ENCODE results near the gene ZNF223. TPM values are rescaled to one million over a fixed set of nuclear protein-coding genes. Genes with fewer than 3 reads are reported as not detected.

The ZNF223 gene
- total and polyA plus RNA-seq, 9 of the 15 experiments (the other 6 are each of a cell fraction or from before 2014, with no cell fraction given) = 0.21 to 1.8 (median 0.71) TPM

DNA sequence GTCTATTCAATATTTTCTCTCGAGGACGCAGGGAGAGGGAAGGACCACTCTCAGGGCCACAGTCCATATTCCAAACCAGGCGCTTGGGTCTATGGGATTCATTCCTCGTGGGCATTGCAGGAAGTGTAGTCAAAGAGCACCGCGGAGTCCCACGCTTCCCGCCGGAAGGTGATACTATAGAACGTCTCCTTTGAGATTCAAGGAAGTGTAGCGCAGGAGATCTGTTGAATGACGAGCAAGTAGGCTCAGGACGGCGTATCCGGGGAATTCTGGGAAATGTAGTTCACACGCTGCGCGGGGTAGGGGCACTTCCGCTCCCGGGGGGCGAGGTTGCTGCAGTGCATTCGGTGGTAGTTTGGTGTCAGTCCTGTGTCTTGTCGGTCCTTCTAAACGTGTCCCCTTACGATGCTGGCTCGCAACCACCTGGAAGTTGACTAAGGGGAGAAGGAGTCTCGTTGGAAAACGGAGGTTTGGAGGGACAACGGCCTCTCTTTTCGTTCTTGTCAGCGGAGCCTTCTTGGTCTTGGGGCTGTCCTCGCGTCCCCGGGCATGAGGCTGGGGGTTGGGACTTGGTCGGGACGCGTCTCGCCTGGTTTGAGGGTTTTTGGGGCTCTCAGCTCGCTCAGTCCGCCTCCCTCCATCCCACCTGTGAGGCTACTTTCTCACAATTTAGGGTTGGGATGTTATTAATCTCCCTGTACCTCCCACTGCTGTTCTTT, 20.1 kb downstream of the ZNF223 start, which contains the start of gene ZNF284 (continued):
- TF ChIP-seq, protein P1, sequence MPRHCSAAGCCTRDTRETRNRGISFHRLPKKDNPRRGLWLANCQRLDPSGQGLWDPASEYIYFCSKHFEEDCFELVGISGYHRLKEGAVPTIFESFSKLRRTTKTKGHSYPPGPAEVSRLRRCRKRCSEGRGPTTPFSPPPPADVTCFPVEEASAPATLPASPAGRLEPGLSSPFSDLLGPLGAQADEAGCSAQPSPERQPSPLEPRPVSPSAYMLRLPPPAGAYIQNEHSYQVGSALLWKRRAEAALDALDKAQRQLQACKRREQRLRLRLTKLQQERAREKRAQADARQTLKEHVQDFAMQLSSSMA (CRISPR knock-in tag; IDR thresholded peaks at IDR 0.05) = no peak
- TF ChIP-seq TAL1 (IDR thresholded peaks at IDR 0.05) (no peak), ARNT (IDR thresholded peaks at IDR 0.05) (no peak), GABPA (tag; conservative IDR thresholded peaks at IDR 0.05; ENCODE audit: low read depth) (peak; percentile 95), ZFX (CRISPR knock-in tag; IDR thresholded peaks at IDR 0.05) (no peak), ZNF174 (CRISPR knock-in tag; IDR thresholded peaks at IDR 0.05) (no peak), RFX5 (IDR thresholded peaks at IDR 0.05; ENCODE audit: low read depth, low read length) (no peak), RBM25 (IDR thresholded peaks at IDR 0.05; ENCODE audit: low read depth, low read length, severe bottlenecking) (no peak), XRCC4 (IDR thresholded peaks at IDR 0.05; ENCODE audit: extremely low read depth, insufficient read depth, insufficient read length) (no peak), NCOA4 (IDR thresholded peaks at IDR 0.05; ENCODE audit: partially characterized antibody) (no peak), ZNF143 (CRISPR knock-in tag; IDR thresholded peaks at IDR 0.05) (peak; percentile 89), TBP (optimal IDR thresholded peaks at IDR 0.05; ENCODE audit: low read depth, low read length) (no peak), RBM14 (IDR thresholded peaks at IDR 0.05; ENCODE audit: borderline replicate concordance, insufficient read depth, low read depth, low read length) (no peak), POLR2AphosphoS2 (IDR thresholded peaks at IDR 0.05; ENCODE audit: low read length) (no peak), BHLHE40 (IDR thresholded peaks at IDR 0.05; ENCODE audit: low read length) (no peak)
- TF ChIP-seq, protein P2, sequence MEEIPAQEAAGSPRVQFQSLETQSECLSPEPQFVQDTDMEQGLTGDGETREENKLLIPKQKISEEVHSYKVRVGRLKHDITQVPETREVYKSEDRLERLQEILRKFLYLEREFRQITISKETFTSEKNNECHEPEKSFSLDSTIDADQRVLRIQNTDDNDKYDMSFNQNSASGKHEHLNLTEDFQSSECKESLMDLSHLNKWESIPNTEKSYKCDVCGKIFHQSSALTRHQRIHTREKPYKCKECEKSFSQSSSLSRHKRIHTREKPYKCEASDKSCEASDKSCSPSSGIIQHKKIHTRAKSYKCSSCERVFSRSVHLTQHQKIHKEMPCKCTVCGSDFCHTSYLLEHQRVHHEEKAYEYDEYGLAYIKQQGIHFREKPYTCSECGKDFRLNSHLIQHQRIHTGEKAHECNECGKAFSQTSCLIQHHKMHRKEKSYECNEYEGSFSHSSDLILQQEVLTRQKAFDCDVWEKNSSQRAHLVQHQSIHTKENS (CRISPR knock-in tag; IDR thresholded peaks at IDR 0.05) = no peak
- TF ChIP-seq, protein P3, sequence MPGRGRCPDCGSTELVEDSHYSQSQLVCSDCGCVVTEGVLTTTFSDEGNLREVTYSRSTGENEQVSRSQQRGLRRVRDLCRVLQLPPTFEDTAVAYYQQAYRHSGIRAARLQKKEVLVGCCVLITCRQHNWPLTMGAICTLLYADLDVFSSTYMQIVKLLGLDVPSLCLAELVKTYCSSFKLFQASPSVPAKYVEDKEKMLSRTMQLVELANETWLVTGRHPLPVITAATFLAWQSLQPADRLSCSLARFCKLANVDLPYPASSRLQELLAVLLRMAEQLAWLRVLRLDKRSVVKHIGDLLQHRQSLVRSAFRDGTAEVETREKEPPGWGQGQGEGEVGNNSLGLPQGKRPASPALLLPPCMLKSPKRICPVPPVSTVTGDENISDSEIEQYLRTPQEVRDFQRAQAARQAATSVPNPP (IDR thresholded peaks at IDR 0.05; ENCODE audit: borderline replicate concordance, insufficient read depth, insufficient read length) = no peak
- TF ChIP-seq, protein P4, sequence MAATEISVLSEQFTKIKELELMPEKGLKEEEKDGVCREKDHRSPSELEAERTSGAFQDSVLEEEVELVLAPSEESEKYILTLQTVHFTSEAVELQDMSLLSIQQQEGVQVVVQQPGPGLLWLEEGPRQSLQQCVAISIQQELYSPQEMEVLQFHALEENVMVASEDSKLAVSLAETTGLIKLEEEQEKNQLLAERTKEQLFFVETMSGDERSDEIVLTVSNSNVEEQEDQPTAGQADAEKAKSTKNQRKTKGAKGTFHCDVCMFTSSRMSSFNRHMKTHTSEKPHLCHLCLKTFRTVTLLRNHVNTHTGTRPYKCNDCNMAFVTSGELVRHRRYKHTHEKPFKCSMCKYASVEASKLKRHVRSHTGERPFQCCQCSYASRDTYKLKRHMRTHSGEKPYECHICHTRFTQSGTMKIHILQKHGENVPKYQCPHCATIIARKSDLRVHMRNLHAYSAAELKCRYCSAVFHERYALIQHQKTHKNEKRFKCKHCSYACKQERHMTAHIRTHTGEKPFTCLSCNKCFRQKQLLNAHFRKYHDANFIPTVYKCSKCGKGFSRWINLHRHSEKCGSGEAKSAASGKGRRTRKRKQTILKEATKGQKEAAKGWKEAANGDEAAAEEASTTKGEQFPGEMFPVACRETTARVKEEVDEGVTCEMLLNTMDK (IDR thresholded peaks at IDR 0.05; ENCODE audit: borderline replicate concordance, insufficient read depth, low read depth, low read length, poor library complexity, severe bottlenecking) = no peak
- TF ChIP-seq, protein P5, sequence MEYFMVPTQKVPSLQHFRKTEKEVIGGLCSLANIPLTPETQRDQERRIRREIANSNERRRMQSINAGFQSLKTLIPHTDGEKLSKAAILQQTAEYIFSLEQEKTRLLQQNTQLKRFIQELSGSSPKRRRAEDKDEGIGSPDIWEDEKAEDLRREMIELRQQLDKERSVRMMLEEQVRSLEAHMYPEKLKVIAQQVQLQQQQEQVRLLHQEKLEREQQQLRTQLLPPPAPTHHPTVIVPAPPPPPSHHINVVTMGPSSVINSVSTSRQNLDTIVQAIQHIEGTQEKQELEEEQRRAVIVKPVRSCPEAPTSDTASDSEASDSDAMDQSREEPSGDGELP (CRISPR knock-in tag; IDR thresholded peaks at IDR 0.05; ENCODE audit: borderline replicate concordance) = no peak
